Measurements from ENCODE around the gene MMP11. TPM values are rescaled to one million over a fixed set of nuclear protein-coding genes. Genes with fewer than 3 reads are reported as not detected.

MMP11 gene
- total and polyA plus RNA-seq, 2 of the 4 experiments (the other 2 are of a cell fraction), result 2.2 to 6.0 TPM

- Histone ChIP-seq H3K36me3 (ENCODE audit: control insufficient read depth, insufficient read depth, low read length) (peaks cover 31% of the 10 kb centered on the region), H3K56ac (ENCODE audit: extremely low read depth, insufficient read depth, low read length) (no peak overlapping the region), H4K91ac (ENCODE audit: insufficient read depth, low read depth, low read length) (no peak overlapping the region), H2BK15ac (ENCODE audit: low read depth, low read length) (no peak overlapping the region), H3K4ac (ENCODE audit: low read depth, low read length) (no peak overlapping the region), H3K18ac (ENCODE audit: low read depth, low read length) (no peak overlapping the region), H3K9me1 (ENCODE audit: insufficient read depth, low read length) (peaks cover 10% of the 10 kb centered on the region), H3K27me3 (ENCODE audit: control insufficient read depth, insufficient read depth, low read length) (no peaks in the 10 kb centered on the region), H3K79me1 (ENCODE audit: low read depth in 1 of 2, low read length in 2 of 2) (peaks cover 12 to 31% of the 10 kb centered on the region in 2 experiments), H2BK20ac (ENCODE audit: low read depth, low read length) (no peak overlapping the region), H3K14ac (replicated peaks; ENCODE audit: low read depth, low read length) (no peak overlapping the region), H3K9ac (ENCODE audit: low read depth, low read length) (no peak overlapping the region), H2BK5ac (ENCODE audit: low read depth, low read length, poor library complexity, severe bottlenecking) (no peak overlapping the region), H3K4me3 (ENCODE audit: insufficient read depth, low read depth, low read length) (no peak overlapping the region), H3K27ac (ENCODE audit: insufficient read depth, low read length) (no peak overlapping the region), H3K4me1 (ENCODE audit: control insufficient read depth, insufficient read depth, low read length) (peaks cover 4% of the 10 kb centered on the region), H2AK5ac (ENCODE audit: low read depth, low read length) (no peak overlapping the region), H3K23ac (ENCODE audit: low read depth, low read length) (no peak overlapping the region), H4K20me1 (ENCODE audit: insufficient read depth, low read length) (no peaks in the 10 kb centered on the region), H2AFZ (replicated peaks; ENCODE audit: low read length, poor library complexity) (no peak overlapping the region), H3K9me3 (ENCODE audit: control insufficient read depth, insufficient read depth, low read length) (peaks cover 4% of the 10 kb centered on the region; the same call in 1 of the 2 replicates), H3K4me2 (ENCODE audit: low read depth, low read length) (no peak overlapping the region), H2BK120ac (ENCODE audit: low read depth, low read length) (no peak overlapping the region), H4K5ac (ENCODE audit: low read depth, low read length) (no peak overlapping the region), H2AK9ac (replicated peaks; ENCODE audit: low read depth, low read length, poor library complexity) (no peak overlapping the region), H4K8ac (ENCODE audit: low read depth in 2 of 2, low read length in 2 of 2) (no peak overlapping the region)
- ChIA-PET POLR2A (ENCODE audit: unreplicated experiment) (no interaction called here), CTCF (no interaction called here)
- dilution Hi-C loops (cut with HindIII; ENCODE audit: low sequenced_read_pairs, unreplicated experiment) (no loop called here), in situ Hi-C loops (cut with MboI; ENCODE audit: low sequenced_read_pairs) (no loop called here), intact Hi-C loops (cut with micrococcal nuclease) (no loop called here)
- ATAC-seq (ENCODE audit: low read depth) (no peak), DNase-seq (no peak)
- no CpG with 5 or more reads among the region's 6 CpGs for WGBS, 2 experiments (ENCODE audit: extremely low coverage in 2 of 2, insufficient read length in 1 of 2)
- no TSS peak for BruUV-seq (replicated peaks)
- no peak for TF ChIP-seq RAD21 (IDR thresholded peaks at IDR 0.05; ENCODE audit: low read length)
- TF ChIP-seq MXI1 (IDR thresholded peaks at IDR 0.05; ENCODE audit: borderline replicate concordance, low read depth, low read length), result no peak
- TF ChIP-seq, protein P1, sequence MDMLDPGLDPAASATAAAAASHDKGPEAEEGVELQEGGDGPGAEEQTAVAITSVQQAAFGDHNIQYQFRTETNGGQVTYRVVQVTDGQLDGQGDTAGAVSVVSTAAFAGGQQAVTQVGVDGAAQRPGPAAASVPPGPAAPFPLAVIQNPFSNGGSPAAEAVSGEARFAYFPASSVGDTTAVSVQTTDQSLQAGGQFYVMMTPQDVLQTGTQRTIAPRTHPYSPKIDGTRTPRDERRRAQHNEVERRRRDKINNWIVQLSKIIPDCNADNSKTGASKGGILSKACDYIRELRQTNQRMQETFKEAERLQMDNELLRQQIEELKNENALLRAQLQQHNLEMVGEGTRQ (IDR thresholded peaks at IDR 0.05; ENCODE audit: low read depth, low read length), result no peak
- no peak for TF ChIP-seq FOS (IDR thresholded peaks at IDR 0.05; ENCODE audit: low read depth, low read length)
- TF ChIP-seq POLR2A (IDR thresholded peaks at IDR 0.05; ENCODE audit: low read depth, low read length), result no peak
These were observed 26.9 kb upstream of the MMP11 start for GRCh38 chr22:23745791-23746190.

All from IMR-90 (cell line).